Endodermal cell (in vitro differentiated cells): Measurements from ENCODE around the gene KCNQ4. TPM values are rescaled to one million over a fixed set of nuclear protein-coding genes. Genes with fewer than 3 reads are reported as not detected.
A peak's percentile ranks its signal among the peaks of the same experiment; 100 is the strongest.

Experiments
- DNase-seq: peaks from one replicate; pipeline ENCODE4 v3.0.0-alpha.2; 2017
- H3K27ac ChIP-seq: 2 replicates; pipeline ENCODE4 v1.5.1; 2013; ENCODE audit warnings: mild to moderate bottlenecking, low read depth, low read length, moderate library complexity
- H3K27me3 ChIP-seq: 2 replicates; pipeline ENCODE4 v1.6.1; 2013; ENCODE audit warnings: mild to moderate bottlenecking, low read length, moderate library complexity; ENCODE audit not compliant: insufficient read depth, control insufficient read depth, poor library complexity, severe bottlenecking
- H3K36me3 ChIP-seq: 2 replicates; pipeline ENCODE4 v1.7.0; 2013; ENCODE audit warnings: mild to moderate bottlenecking, low read length, moderate library complexity; ENCODE audit not compliant: control insufficient read depth, insufficient read depth
- H3K4me1 ChIP-seq: one replicate; pipeline ENCODE4 v1.7.0; 2013; ENCODE audit warnings: low read length; ENCODE audit not compliant: control insufficient read depth, insufficient read depth
- H3K4me3 ChIP-seq: 2 replicates; pipeline ENCODE4 v1.5.1; 2013; ENCODE audit warnings: mild to moderate bottlenecking, low read length, moderate library complexity
- H3K9ac ChIP-seq: 2 replicates; pipeline ENCODE4 v1.6.1; 2013; ENCODE audit warnings: mild to moderate bottlenecking, low read length, moderate library complexity; ENCODE audit not compliant: poor library complexity, severe bottlenecking; ENCODE audit errors: extremely low read depth
- H3K9me3 ChIP-seq: 2 replicates; pipeline ENCODE4 v1.6.1; 2013; ENCODE audit warnings: mild to moderate bottlenecking, low read length, moderate library complexity; ENCODE audit not compliant: control insufficient read depth
- H3K27ac Mint-ChIP-seq: 2 replicates; pipeline ENCODE4 v1.8.0; 2020; ENCODE audit warnings: mixed read lengths
- H3K27me3 Mint-ChIP-seq: 2 replicates; pipeline ENCODE4 v1.8.0; 2021; ENCODE audit warnings: mild to moderate bottlenecking, mixed read lengths; ENCODE audit not compliant: insufficient read depth
- H3K36me3 Mint-ChIP-seq: 2 replicates; pipeline ENCODE4 v1.8.0; 2020; ENCODE audit warnings: low read depth, mixed read lengths
- H3K4me1 Mint-ChIP-seq: 2 replicates; pipeline ENCODE4 v1.8.0; 2020; ENCODE audit warnings: mixed read lengths
- H3K4me3 Mint-ChIP-seq: 2 replicates; pipeline ENCODE4 v1.8.0; 2020; ENCODE audit warnings: mild to moderate bottlenecking, moderate library complexity, mixed read lengths
- H3K9me3 Mint-ChIP-seq: 2 replicates; pipeline ENCODE4 v1.8.0; 2020; ENCODE audit warnings: mild to moderate bottlenecking, mixed read lengths
- CTCF ChIP-seq: fragments of 200-600 bp; sonication (generic); conservative IDR thresholded peaks from 2 replicates; pipeline ENCODE4 v1.5.0; 2021; ENCODE audit warnings: antibody characterized with exemption, mild to moderate bottlenecking
- WGBS, 2 experiments: methylation state at CpG; one replicate each; pipeline versions ENCODE4 v1.1.5 to v1.1.7; 2013; ENCODE audit warnings: missing lambda C conversion rate in 2 of 2, mixed read lengths in 1 of 2; ENCODE audit not compliant: insufficient coverage in 1 of 2, insufficient read length in 1 of 2; 5-methylcytosine and 5-hydroxymethylcytosine counted together
- total RNA-seq, 2 donors: library from RNA; stranded (reverse); fragmentation: NEBNext Ultra II Directional in 1 of 2; extraction: Animal tissue kit (Norgen Biotek cat#: 25700) in 1 of 2; gene quantifications; 2 replicates in 1 of 2; 3 replicates in 1 of 2; pipeline ENCODE4 v1.2.1, GENCODE V29; 2021

The KCNQ4 gene
- total RNA-seq, 2 donors from 2014 or later: 0.22 to 0.88 TPM

- TF ChIP-seq CTCF: no peak
- 58 to 64% methylated on average over 15 to 18 of the region's 18 CpGs for WGBS, 2 experiments
- H3K27me3 Mint-ChIP-seq: peaks cover 1% of the 10 kb centered on the region
These were observed 41.2 kb downstream of the KCNQ4 start for GRCh38 chr1:40824591-40825434.

GRCh38 chr1:40825435-40825788 lies 41.8 kb downstream of the KCNQ4 start:
- no peaks in the 10 kb centered on the region for H3K9me3 ChIP-seq
- Mint-ChIP-seq H3K9me3 (no peaks in the 10 kb centered on the region), H3K4me1 (peaks cover 23% of the 10 kb centered on the region), H3K36me3 (no peaks in the 10 kb centered on the region), H3K27ac (peak overlapping the region; percentile 88), H3K27me3 (no peaks in the 10 kb centered on the region), H3K4me3 (no peak overlapping the region)
- DNase-seq: peak; percentile 78
- H3K27me3 ChIP-seq: no peaks in the 10 kb centered on the region
- WGBS, 2 experiments: 63 to 85% methylated on average over 2 to 3 of the region's 3 CpGs
- TF ChIP-seq CTCF: no peak
- peaks cover 33% of the 10 kb centered on the region for H3K4me1 ChIP-seq
- H3K4me3 ChIP-seq: no peak overlapping the region
- H3K9ac ChIP-seq: peak overlapping the region; percentile 2
- peak overlapping the region; percentile 66 for H3K27ac ChIP-seq
- no peaks in the 10 kb centered on the region for H3K36me3 ChIP-seq

More at GRCh38 chr1:40824591-40825434, 41.2 kb downstream of the KCNQ4 start:
- Histone ChIP-seq H3K27me3 (no peaks in the 10 kb centered on the region), H3K27ac (peak overlapping the region; percentile 66), H3K4me1 (peaks cover 33% of the 10 kb centered on the region), H3K9me3 (no peaks in the 10 kb centered on the region), H3K36me3 (no peaks in the 10 kb centered on the region), H3K4me3 (no peak overlapping the region), H3K9ac (peak overlapping the region; percentile 4)
- no peaks in the 10 kb centered on the region for H3K9me3 Mint-ChIP-seq
- no peak overlapping the region for H3K4me3 Mint-ChIP-seq
- H3K4me1 Mint-ChIP-seq: peaks cover 24% of the 10 kb centered on the region
- H3K27ac Mint-ChIP-seq: peak overlapping the region; percentile 88
- no peaks in the 10 kb centered on the region for H3K36me3 Mint-ChIP-seq
- peak; percentile 65 for DNase-seq

- no peak overlapping the region for H3K4me3 Mint-ChIP-seq
- peaks cover 17% of the 10 kb centered on the region for H3K4me1 Mint-ChIP-seq
- no peaks in the 10 kb centered on the region for H3K36me3 Mint-ChIP-seq
- Histone ChIP-seq H3K36me3 (no peaks in the 10 kb centered on the region), H3K4me3 (no peak overlapping the region), H3K27ac (peak overlapping the region; percentile 66), H3K9ac (no peak overlapping the region), H3K9me3 (no peaks in the 10 kb centered on the region), H3K4me1 (peaks cover 31% of the 10 kb centered on the region), H3K27me3 (no peaks in the 10 kb centered on the region)
- no peaks in the 10 kb centered on the region for H3K27me3 Mint-ChIP-seq
- H3K27ac Mint-ChIP-seq: no peak overlapping the region
- no peaks in the 10 kb centered on the region for H3K9me3 Mint-ChIP-seq
- DNase-seq: no peak
- no peak for TF ChIP-seq CTCF
- 67 to 75% methylated on average over 1 to 5 of the region's 5 CpGs for whole genome bisulfite sequencing, 2 experiments
These were observed 42.4 kb downstream of the KCNQ4 start for GRCh38 chr1:40825996-40826395.
